ENCODE results near the gene GABRG2.

GRCh38 chr5:162096448-162096847, 28.9 kb downstream of the GABRG2 start:
- TF ChIP-seq ZNF324 (tag by site-specific recombination; IDR thresholded peaks at IDR 0.05) (no peak), ZNF146 (tag by site-specific recombination; IDR thresholded peaks at IDR 0.05) (no peak), KLF9 (tag by site-specific recombination; IDR thresholded peaks at IDR 0.05; ENCODE audit: low read depth) (no peak), ZNF10 (tag by site-specific recombination; IDR thresholded peaks at IDR 0.05) (no peak), ZNF394 (tag by site-specific recombination; IDR thresholded peaks at IDR 0.05; ENCODE audit: borderline replicate concordance) (no peak), ZBTB17 (tag by site-specific recombination; IDR thresholded peaks at IDR 0.05) (no peak), ZBTB8A (tag by site-specific recombination; IDR thresholded peaks at IDR 0.05) (no peak), ZNF48 (tag by site-specific recombination; IDR thresholded peaks at IDR 0.05) (no peak)
- TF ChIP-seq, protein P1, sequence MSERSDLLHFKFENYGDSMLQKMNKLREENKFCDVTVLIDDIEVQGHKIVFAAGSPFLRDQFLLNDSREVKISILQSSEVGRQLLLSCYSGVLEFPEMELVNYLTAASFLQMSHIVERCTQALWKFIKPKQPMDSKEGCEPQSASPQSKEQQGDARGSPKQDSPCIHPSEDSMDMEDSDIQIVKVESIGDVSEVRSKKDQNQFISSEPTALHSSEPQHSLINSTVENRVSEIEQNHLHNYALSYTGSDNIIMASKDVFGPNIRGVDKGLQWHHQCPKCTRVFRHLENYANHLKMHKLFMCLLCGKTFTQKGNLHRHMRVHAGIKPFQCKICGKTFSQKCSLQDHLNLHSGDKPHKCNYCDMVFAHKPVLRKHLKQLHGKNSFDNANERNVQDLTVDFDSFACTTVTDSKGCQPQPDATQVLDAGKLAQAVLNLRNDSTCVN (tag by site-specific recombination; optimal IDR thresholded peaks at IDR 0.05), result no peak
- TF ChIP-seq, protein P2, sequence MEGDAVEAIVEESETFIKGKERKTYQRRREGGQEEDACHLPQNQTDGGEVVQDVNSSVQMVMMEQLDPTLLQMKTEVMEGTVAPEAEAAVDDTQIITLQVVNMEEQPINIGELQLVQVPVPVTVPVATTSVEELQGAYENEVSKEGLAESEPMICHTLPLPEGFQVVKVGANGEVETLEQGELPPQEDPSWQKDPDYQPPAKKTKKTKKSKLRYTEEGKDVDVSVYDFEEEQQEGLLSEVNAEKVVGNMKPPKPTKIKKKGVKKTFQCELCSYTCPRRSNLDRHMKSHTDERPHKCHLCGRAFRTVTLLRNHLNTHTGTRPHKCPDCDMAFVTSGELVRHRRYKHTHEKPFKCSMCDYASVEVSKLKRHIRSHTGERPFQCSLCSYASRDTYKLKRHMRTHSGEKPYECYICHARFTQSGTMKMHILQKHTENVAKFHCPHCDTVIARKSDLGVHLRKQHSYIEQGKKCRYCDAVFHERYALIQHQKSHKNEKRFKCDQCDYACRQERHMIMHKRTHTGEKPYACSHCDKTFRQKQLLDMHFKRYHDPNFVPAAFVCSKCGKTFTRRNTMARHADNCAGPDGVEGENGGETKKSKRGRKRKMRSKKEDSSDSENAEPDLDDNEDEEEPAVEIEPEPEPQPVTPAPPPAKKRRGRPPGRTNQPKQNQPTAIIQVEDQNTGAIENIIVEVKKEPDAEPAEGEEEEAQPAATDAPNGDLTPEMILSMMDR (tag by site-specific recombination; IDR thresholded peaks at IDR 0.05), result no peak

Measured in HEK293 (cell line).